ENCODE results near the gene AMD1.

DNA sequence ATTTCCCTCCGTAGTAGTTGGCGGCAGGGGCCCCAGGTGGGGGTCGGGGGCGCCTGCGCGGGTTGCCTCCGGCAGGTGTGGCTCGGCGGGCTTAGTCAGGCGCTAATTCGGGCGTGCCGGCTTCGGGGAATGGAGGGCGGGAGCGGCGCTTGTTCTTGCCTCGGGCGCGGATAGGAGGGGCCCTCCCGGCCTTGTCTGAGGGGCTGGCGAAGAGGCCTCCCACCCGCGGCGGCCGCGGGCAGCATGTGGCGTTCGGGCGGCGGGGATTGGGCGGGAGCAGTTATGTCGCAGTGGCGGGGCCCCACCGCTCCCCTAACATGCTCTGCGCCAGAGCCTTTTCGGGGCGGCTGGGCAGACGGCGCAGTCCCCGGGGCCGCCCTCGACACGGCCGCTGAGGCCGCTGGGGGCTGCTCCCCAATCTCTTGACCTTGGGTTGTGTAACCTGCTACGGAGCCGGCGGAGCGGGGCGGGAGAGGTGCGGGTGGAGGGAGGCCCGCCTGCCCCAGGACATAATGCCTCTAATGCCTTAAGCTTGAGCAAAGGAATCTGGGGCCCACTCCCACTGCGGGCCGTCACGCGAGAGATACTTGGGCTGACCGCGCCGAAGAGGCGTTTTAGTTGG, 1.1 kb downstream of the AMD1 start:
- TF ChIP-seq, protein P1, sequence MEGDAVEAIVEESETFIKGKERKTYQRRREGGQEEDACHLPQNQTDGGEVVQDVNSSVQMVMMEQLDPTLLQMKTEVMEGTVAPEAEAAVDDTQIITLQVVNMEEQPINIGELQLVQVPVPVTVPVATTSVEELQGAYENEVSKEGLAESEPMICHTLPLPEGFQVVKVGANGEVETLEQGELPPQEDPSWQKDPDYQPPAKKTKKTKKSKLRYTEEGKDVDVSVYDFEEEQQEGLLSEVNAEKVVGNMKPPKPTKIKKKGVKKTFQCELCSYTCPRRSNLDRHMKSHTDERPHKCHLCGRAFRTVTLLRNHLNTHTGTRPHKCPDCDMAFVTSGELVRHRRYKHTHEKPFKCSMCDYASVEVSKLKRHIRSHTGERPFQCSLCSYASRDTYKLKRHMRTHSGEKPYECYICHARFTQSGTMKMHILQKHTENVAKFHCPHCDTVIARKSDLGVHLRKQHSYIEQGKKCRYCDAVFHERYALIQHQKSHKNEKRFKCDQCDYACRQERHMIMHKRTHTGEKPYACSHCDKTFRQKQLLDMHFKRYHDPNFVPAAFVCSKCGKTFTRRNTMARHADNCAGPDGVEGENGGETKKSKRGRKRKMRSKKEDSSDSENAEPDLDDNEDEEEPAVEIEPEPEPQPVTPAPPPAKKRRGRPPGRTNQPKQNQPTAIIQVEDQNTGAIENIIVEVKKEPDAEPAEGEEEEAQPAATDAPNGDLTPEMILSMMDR (IDR thresholded peaks at IDR 0.05) = no peak
- TF ChIP-seq CEBPB (IDR thresholded peaks at IDR 0.05) = no peak
- TF ChIP-seq RFX5 (IDR thresholded peaks at IDR 0.05) = no peak
- TF ChIP-seq, protein P2, sequence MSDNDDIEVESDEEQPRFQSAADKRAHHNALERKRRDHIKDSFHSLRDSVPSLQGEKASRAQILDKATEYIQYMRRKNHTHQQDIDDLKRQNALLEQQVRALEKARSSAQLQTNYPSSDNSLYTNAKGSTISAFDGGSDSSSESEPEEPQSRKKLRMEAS (IDR thresholded peaks at IDR 0.05) = no peak
- no peak for TF ChIP-seq HDAC2 (IDR thresholded peaks at IDR 0.05)
- no peak for TF ChIP-seq KDM1A (IDR thresholded peaks at IDR 0.05; ENCODE audit: low read depth)
- no peak for TF ChIP-seq POLR2A (IDR thresholded peaks at IDR 0.05; ENCODE audit: low read length)

Measured in A549 (cell line).